ENCODE results near the gene RAPGEF1. TPM values are rescaled to one million over a fixed set of nuclear protein-coding genes. Genes with fewer than 3 reads are reported as not detected.

The RAPGEF1 gene
- total and polyA plus RNA-seq, 11 donors: 50.6 to 161 (median 115) TPM

- intact Hi-C loops (cut with DNase I): loop anchor here in 1 of 10 donors (2.0 kb wide), 1 partner anchor 23 kb away; no protein-coding TSS in a partner anchor
- no peak for DNase-seq
- TF ChIP-seq CTCF (IDR thresholded peaks at IDR 0.05) (no peak), POLR2A (IDR thresholded peaks at IDR 0.05) (no peak)
- H3K4me3 ChIP-seq: peak overlapping the region in 1 of 12 donors; percentile 3
- H3K4me1 ChIP-seq: peaks cover 14 to 99% (median 62%) of the 10 kb centered on the region in 12 donors
- peak overlapping the region in 11 of 12 donors; percentile 28 to 93 (median 78) for H3K27ac ChIP-seq
- no peaks in the 10 kb centered on the region for H3K27me3 ChIP-seq
- no peak for ATAC-seq
- H3K9me3 ChIP-seq: no peaks in the 10 kb centered on the region
- 81 to 85% (median 83%) methylated on average over 6 of the region's 6 CpGs for WGBS, 4 donors
- no peaks in the 10 kb centered on the region for H3K36me3 ChIP-seq
Measured at GRCh38 chr9:131701789-131702337, 38.0 kb downstream of the RAPGEF1 start.

- intact Hi-C loops (cut with DNase I): loop anchor here in 1 of 10 donors (2.0 kb wide), 1 partner anchor 23 kb away; no protein-coding TSS in a partner anchor
- ATAC-seq: no peak
- peak overlapping the region in 11 of 12 donors; percentile 22 to 93 (median 78) for H3K27ac ChIP-seq
Measured at GRCh38 chr9:131701436-131701781, 38.5 kb downstream of the RAPGEF1 start.

GRCh38 chr9:131700765-131701435 lies 39.0 kb downstream of the RAPGEF1 start:
- peak; percentile 30 to 75 (median 44) for ATAC-seq

More at GRCh38 chr9:131701436-131701781, 38.5 kb downstream of the RAPGEF1 start:
- 64 to 78% (median 74%) methylated on average over 1 of the region's 1 CpG for WGBS, 4 donors
- DNase-seq: no peak
- H3K9me3 ChIP-seq: no peaks in the 10 kb centered on the region
- TF ChIP-seq POLR2A (IDR thresholded peaks at IDR 0.05): no peak
- no peak for TF ChIP-seq CTCF (IDR thresholded peaks at IDR 0.05)
- no peak overlapping the region for H3K4me3 ChIP-seq
- H3K36me3 ChIP-seq: no peaks in the 10 kb centered on the region
- no peaks in the 10 kb centered on the region for H3K27me3 ChIP-seq
- H3K4me1 ChIP-seq: peaks cover 17 to 99% (median 64%) of the 10 kb centered on the region in 12 donors

More at GRCh38 chr9:131700765-131701435, 39.0 kb downstream of the RAPGEF1 start:
- H3K4me1 ChIP-seq: peaks cover 17 to 99% (median 66%) of the 10 kb centered on the region in 12 donors
- H3K4me3 ChIP-seq: peak overlapping the region in 5 of 12 donors; percentile 0 to 15 (median 9)
- no peaks in the 10 kb centered on the region for H3K36me3 ChIP-seq
- TF ChIP-seq CTCF (IDR thresholded peaks at IDR 0.05) (no peak), POLR2A (IDR thresholded peaks at IDR 0.05) (no peak)
- no peak for DNase-seq
- H3K27ac ChIP-seq: peak overlapping the region; percentile 45 to 93 (median 76)
- no peaks in the 10 kb centered on the region for H3K27me3 ChIP-seq
- intact Hi-C loops (cut with DNase I): loop anchor here in 1 of 10 donors (2.0 kb wide), 1 partner anchor 22 kb away; no protein-coding TSS in a partner anchor
- WGBS, 4 donors: 64 to 74% (median 70%) methylated on average over 11 of the region's 11 CpGs
- no peaks in the 10 kb centered on the region for H3K9me3 ChIP-seq
